ENCODE data around the gene NCAPH2.
A peak's percentile ranks its signal among the peaks of the same experiment; 100 is the strongest.

Gene NCAPH2

DNA sequence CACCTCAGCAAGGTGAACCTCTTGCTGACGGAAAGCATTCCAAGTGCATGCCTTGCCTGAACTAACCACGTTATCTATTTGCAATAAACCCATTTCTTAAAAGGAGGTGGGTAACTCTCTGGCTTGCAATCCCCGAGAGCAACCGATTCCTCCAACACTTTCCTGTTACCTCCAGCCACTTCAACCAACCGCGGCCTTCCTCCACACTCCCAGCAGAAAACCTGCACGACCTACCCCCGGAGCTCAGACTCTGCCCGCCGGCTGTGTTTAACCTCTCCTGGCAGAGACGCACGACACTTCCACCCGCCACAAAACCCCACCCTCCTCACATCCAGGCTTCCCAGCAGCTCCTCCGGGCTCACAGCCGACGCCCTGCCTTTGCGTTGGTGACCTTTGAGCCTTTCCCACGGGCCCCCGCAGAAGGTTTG is 16.7 kb downstream of the NCAPH2 start:
- no peak for TF ChIP-seq CTCF (conservative IDR thresholded peaks at IDR 0.05; ENCODE audit: low read depth, low read length)
- peak overlapping the region; percentile 63 for H3K4me3 ChIP-seq (ENCODE audit: low read length)
- DNase-seq (ENCODE audit: low read depth) = no peak

- DNase-seq (ENCODE audit: low read depth) = peak; percentile 85
- TF ChIP-seq CTCF (conservative IDR thresholded peaks at IDR 0.05; ENCODE audit: low read depth, low read length) = peak; percentile 54
- peak within 1 kb of the TSS; percentile 63 for H3K4me3 ChIP-seq (ENCODE audit: low read length)
Observed at GRCh38 chr22:50525104-50525857, 17.3 kb downstream of the NCAPH2 start, which contains the start of gene SCO2. TSS of gene SCO2 (minus strand) at chr22:50525598. CDS start at chr22:50524411, 1,187 bp downstream.

DNA sequence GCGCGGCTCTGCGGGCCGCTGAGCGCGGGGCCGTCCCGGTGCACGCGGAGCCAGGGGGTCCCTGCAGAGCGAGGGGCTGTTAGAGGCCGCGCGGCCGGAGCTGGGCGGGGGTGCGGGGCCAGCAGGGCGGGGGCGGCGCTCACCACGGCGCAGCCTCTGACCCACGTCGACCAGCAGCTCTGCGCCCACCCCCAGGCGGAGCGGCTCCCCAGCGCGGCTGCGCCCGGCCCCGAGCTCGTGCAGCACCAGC is 17.8 kb downstream of the NCAPH2 start:
- peak overlapping the region; percentile 63 for H3K4me3 ChIP-seq (ENCODE audit: low read length)
- DNase-seq (ENCODE audit: low read depth) = no peak
- no peak for TF ChIP-seq CTCF (conservative IDR thresholded peaks at IDR 0.05; ENCODE audit: low read depth, low read length)

- H3K4me3 ChIP-seq (ENCODE audit: low read length) = peak overlapping the region; percentile 63
- no peak for DNase-seq (ENCODE audit: low read depth)
- peak; percentile 37 for TF ChIP-seq CTCF (conservative IDR thresholded peaks at IDR 0.05; ENCODE audit: low read depth, low read length)
Observed at GRCh38 chr22:50526108-50526833, 18.2 kb downstream of the NCAPH2 start.

GRCh38 chr22:50526834-50527801 is 19.1 kb downstream of the NCAPH2 start:
- no peak for DNase-seq (ENCODE audit: low read depth)
- no peak for TF ChIP-seq CTCF (conservative IDR thresholded peaks at IDR 0.05; ENCODE audit: low read depth, low read length)
- peak overlapping the region; percentile 32 for H3K4me3 ChIP-seq (ENCODE audit: low read length)

DNA sequence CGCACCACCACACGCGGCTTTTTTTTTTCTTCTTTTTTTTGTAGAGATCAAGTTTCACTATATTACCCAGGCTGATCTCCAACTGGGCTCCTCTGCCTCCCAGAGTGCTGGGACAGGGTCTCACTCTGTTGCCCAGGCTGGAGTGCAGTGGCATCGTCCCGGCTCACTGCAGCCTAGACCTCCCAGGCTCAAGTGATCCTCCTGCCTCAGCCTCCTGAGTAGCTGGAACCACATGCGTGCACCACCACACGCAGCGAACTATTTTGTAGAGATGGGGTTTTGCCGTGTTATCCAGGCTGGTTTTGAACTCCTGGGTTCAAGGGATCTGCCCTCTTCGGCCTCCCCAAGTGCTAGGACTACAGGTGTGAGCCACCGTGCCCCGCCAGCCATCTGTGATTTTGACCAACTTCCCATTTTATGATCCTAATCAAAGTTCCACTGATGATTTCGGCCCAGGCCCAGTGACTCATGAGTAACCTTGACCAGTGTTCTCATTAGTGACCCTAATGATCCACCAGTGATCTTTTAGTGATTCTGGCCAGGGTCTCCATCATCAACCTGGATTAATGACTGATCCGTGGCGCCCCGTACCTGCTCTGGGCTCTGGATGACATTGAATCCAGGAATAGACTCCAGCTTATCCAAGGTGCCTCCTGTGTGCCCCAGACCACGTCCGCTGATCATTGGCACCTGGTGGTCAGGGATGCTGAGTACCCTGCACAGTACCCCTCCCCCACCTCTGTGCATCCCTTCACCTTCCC is 20.1 kb downstream of the NCAPH2 start:
- DNase-seq (ENCODE audit: low read depth) = no peak
- TF ChIP-seq CTCF (conservative IDR thresholded peaks at IDR 0.05; ENCODE audit: low read depth, low read length) = no peak
- no peak overlapping the region for H3K4me3 ChIP-seq (ENCODE audit: low read length)
